HepG2 (cell line): Measurements from ENCODE around the gene GRAMD1A. TPM values are rescaled to one million over a fixed set of nuclear protein-coding genes. Genes with fewer than 3 reads are reported as not detected.
A peak's percentile ranks its signal among the peaks of the same experiment; 100 is the strongest.

Source experiments
- CBX2 ChIP-seq, 2 experiments: fragments of 200-600 bp in 1 of 2; sonication (generic); formaldehyde crosslinking in 1 of 2; IDR thresholded peaks; 2 replicates each; pipeline versions ENCODE4 v1.7.0 to v1.8.1; 2018 to 2022; ENCODE audit warnings: low read depth in 2 of 2, low read length in 1 of 2, mild to moderate bottlenecking in 1 of 2, missing genetic modification reagents in 1 of 2
- KDM6A ChIP-seq: IDR thresholded peaks from 2 replicates; pipeline ENCODE4 v1.6.1; 2016; ENCODE audit warnings: low read depth
- ZBTB42 ChIP-seq: sonication (generic); formaldehyde crosslinking; IDR thresholded peaks from 2 replicates; pipeline ENCODE4 v1.5.0; 2020; ENCODE audit warnings: mild to moderate bottlenecking, missing genetic modification reagents
- ZFY ChIP-seq: sonication (generic); formaldehyde crosslinking; IDR thresholded peaks from 2 replicates; pipeline ENCODE4 v1.4.0; 2020; ENCODE audit warnings: missing genetic modification reagents
- ZNF143 ChIP-seq: sonication (generic); formaldehyde crosslinking; IDR thresholded peaks from 2 replicates; pipeline ENCODE4 v1.4.0; 2020; ENCODE audit warnings: missing genetic modification reagents
- polyA plus RNA-seq, 8 experiments: library from polyadenylated mRNA; depleted of rRNA in 3 of 8; stranded (reverse) in 7 of 8; unstranded in 1 of 8; fragments of >200 nt; fragmentation: Illumina TruSeq in 4 of 8; extraction: Trizol in 4 of 8; gene quantifications; 2 replicates each; pipeline versions ENCODE4 v1.2.1 to v1.2.3, GENCODE V29; 2011 to 2016; ENCODE audit warnings: low read depth in 4 of 8, missing spikeins in 1 of 8, mixed read lengths in 1 of 8; ENCODE audit not compliant: insufficient read depth in 1 of 8
- total RNA-seq, 5 experiments: library from RNA; depleted of rRNA; stranded (reverse); fragments of >200 nt; fragmentation: Illumina TruSeq; extraction: Trizol; gene quantifications; 2 replicates each; pipeline ENCODE4 v1.2.3, GENCODE V29; 2016; ENCODE audit warnings: low read depth in 1 of 5
- TF ChIP-seq, protein P1 (sequence below): sonication (generic); formaldehyde crosslinking; conservative IDR thresholded peaks from 2 replicates; pipeline ENCODE4 v1.4.0; 2020; ENCODE audit warnings: mild to moderate bottlenecking, missing genetic modification reagents, moderate library complexity
- TF ChIP-seq, protein P2 (sequence below): sonication (generic); formaldehyde crosslinking; IDR thresholded peaks from 2 replicates; pipeline ENCODE4 v1.8.0; 2022; ENCODE audit warnings: missing genetic modification reagents, mild to moderate bottlenecking, moderate library complexity, borderline replicate concordance
- TF ChIP-seq, protein P3 (sequence below): sonication (generic); formaldehyde crosslinking; IDR thresholded peaks from 2 replicates; pipeline ENCODE4 v1.5.0; 2020; ENCODE audit warnings: mild to moderate bottlenecking, missing genetic modification reagents, borderline replicate concordance

Gene GRAMD1A
- total and polyA plus RNA-seq, 2 of the 13 experiments (the other 11 are each of a cell fraction or from before 2014, with no cell fraction given): 14.7 to 181 TPM

DNA sequence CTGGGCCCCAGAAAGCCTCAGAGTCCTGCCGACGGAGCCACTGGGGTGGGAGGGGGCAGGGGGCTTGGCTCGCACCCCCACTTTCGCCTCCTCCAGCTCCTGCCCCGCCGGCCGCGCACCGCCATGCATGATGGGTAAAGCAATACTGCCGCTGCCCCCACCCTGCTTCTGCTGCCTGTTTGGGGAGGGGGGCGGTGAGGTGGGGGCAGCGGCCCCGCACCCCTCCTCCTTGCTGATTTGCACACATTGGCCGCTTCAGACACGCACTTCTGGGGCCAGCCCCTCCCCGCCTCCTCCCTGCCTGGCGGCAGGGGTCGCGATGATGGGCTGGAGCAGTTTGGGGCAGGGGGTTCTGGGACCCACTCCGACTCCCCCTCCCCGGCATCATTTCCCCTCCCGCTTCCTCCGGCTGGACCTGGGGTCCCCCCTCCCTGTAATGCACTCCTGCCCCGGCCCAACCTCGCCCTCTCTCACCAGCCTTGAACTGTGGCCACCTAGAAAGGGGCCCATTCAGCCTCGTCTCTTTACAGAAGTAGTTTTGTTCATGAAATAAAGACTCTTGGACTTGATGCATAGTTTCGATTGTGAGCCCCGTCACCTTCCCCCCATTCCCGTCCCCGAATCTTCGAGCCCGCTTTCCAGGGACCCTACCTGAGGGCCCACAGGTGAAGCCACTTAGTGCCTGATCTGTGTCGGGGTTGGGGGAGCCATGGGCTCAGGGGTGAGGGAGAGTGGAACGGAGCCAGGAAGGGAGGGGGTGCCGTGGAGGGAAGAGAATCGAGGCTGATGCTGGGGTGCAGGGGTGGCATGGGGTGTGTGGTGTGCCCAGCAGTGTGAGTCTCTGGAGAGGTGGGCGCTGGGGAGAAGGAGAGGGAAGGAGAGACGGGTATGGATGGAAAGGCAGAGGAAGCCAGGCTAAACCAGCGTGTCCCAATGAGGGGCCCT is 40.0 kb downstream of the GRAMD1A start (continued):
- TF ChIP-seq CBX2 (IDR thresholded peaks at IDR 0.05; ENCODE audit: low read depth, low read length): no peak
- no peak for TF ChIP-seq CBX2 (CRISPR knock-in tag; IDR thresholded peaks at IDR 0.05; ENCODE audit: low read depth)
- TF ChIP-seq, protein P1, sequence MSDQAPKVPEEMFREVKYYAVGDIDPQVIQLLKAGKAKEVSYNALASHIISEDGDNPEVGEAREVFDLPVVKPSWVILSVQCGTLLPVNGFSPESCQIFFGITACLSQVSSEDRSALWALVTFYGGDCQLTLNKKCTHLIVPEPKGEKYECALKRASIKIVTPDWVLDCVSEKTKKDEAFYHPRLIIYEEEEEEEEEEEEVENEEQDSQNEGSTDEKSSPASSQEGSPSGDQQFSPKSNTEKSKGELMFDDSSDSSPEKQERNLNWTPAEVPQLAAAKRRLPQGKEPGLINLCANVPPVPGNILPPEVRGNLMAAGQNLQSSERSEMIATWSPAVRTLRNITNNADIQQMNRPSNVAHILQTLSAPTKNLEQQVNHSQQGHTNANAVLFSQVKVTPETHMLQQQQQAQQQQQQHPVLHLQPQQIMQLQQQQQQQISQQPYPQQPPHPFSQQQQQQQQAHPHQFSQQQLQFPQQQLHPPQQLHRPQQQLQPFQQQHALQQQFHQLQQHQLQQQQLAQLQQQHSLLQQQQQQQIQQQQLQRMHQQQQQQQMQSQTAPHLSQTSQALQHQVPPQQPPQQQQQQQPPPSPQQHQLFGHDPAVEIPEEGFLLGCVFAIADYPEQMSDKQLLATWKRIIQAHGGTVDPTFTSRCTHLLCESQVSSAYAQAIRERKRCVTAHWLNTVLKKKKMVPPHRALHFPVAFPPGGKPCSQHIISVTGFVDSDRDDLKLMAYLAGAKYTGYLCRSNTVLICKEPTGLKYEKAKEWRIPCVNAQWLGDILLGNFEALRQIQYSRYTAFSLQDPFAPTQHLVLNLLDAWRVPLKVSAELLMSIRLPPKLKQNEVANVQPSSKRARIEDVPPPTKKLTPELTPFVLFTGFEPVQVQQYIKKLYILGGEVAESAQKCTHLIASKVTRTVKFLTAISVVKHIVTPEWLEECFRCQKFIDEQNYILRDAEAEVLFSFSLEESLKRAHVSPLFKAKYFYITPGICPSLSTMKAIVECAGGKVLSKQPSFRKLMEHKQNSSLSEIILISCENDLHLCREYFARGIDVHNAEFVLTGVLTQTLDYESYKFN (CRISPR knock-in tag): peak; percentile 88
- TF ChIP-seq, protein P2, sequence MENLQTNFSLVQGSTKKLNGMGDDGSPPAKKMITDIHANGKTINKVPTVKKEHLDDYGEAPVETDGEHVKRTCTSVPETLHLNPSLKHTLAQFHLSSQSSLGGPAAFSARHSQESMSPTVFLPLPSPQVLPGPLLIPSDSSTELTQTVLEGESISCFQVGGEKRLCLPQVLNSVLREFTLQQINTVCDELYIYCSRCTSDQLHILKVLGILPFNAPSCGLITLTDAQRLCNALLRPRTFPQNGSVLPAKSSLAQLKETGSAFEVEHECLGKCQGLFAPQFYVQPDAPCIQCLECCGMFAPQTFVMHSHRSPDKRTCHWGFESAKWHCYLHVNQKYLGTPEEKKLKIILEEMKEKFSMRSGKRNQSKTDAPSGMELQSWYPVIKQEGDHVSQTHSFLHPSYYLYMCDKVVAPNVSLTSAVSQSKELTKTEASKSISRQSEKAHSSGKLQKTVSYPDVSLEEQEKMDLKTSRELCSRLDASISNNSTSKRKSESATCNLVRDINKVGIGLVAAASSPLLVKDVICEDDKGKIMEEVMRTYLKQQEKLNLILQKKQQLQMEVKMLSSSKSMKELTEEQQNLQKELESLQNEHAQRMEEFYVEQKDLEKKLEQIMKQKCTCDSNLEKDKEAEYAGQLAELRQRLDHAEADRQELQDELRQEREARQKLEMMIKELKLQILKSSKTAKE (CRISPR knock-in tag): peak; percentile 34; the same call in 1 of the 2 replicates
- peak; percentile 53; the same call in 1 of the 2 replicates for TF ChIP-seq ZNF143 (CRISPR knock-in tag)
- 0 out of 2 replicates have a peak, but pooled peaks have one; percentile 1 for TF ChIP-seq ZBTB42 (CRISPR knock-in tag)
- no peak for TF ChIP-seq ZFY (CRISPR knock-in tag)
- TF ChIP-seq, protein P3, sequence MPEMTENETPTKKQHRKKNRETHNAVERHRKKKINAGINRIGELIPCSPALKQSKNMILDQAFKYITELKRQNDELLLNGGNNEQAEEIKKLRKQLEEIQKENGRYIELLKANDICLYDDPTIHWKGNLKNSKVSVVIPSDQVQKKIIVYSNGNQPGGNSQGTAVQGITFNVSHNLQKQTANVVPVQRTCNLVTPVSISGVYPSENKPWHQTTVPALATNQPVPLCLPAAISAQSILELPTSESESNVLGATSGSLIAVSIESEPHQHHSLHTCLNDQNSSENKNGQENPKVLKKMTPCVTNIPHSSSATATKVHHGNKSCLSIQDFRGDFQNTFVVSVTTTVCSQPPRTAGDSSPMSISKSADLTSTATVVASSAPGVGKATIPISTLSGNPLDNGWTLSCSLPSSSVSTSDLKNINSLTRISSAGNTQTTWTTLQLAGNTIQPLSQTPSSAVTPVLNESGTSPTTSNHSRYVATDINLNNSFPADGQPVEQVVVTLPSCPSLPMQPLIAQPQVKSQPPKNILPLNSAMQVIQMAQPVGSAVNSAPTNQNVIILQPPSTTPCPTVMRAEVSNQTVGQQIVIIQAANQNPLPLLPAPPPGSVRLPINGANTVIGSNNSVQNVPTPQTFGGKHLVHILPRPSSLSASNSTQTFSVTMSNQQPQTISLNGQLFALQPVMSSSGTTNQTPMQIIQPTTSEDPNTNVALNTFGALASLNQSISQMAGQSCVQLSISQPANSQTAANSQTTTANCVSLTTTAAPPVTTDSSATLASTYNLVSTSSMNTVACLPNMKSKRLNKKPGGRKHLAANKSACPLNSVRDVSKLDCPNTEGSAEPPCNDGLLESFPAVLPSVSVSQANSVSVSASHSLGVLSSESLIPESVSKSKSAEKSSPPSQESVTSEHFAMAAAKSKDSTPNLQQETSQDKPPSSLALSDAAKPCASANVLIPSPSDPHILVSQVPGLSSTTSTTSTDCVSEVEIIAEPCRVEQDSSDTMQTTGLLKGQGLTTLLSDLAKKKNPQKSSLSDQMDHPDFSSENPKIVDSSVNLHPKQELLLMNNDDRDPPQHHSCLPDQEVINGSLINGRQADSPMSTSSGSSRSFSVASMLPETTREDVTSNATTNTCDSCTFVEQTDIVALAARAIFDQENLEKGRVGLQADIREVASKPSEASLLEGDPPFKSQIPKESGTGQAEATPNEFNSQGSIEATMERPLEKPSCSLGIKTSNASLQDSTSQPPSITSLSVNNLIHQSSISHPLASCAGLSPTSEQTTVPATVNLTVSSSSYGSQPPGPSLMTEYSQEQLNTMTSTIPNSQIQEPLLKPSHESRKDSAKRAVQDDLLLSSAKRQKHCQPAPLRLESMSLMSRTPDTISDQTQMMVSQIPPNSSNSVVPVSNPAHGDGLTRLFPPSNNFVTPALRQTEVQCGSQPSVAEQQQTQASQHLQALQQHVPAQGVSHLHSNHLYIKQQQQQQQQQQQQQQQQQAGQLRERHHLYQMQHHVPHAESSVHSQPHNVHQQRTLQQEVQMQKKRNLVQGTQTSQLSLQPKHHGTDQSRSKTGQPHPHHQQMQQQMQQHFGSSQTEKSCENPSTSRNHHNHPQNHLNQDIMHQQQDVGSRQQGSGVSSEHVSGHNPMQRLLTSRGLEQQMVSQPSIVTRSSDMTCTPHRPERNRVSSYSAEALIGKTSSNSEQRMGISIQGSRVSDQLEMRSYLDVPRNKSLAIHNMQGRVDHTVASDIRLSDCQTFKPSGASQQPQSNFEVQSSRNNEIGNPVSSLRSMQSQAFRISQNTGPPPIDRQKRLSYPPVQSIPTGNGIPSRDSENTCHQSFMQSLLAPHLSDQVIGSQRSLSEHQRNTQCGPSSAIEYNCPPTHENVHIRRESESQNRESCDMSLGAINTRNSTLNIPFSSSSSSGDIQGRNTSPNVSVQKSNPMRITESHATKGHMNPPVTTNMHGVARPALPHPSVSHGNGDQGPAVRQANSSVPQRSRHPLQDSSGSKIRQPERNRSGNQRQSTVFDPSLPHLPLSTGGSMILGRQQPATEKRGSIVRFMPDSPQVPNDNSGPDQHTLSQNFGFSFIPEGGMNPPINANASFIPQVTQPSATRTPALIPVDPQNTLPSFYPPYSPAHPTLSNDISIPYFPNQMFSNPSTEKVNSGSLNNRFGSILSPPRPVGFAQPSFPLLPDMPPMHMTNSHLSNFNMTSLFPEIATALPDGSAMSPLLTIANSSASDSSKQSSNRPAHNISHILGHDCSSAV (CRISPR knock-in tag): 0 out of 2 replicates have a peak, but pooled peaks have one; percentile 13
- TF ChIP-seq KDM6A (CRISPR knock-in tag): peak; percentile 86
